ENCODE measurements around the gene SUPT7L. TPM values are rescaled to one million over a fixed set of nuclear protein-coding genes. Genes with fewer than 3 reads are reported as not detected.
A peak's percentile ranks its signal among the peaks of the same experiment; 100 is the strongest.

SUPT7L gene
- total and polyA plus RNA-seq, 2 of the 13 experiments (the other 11 are each of a cell fraction or from before 2014, with no cell fraction given) = 32.9 to 77.5 TPM

DNA sequence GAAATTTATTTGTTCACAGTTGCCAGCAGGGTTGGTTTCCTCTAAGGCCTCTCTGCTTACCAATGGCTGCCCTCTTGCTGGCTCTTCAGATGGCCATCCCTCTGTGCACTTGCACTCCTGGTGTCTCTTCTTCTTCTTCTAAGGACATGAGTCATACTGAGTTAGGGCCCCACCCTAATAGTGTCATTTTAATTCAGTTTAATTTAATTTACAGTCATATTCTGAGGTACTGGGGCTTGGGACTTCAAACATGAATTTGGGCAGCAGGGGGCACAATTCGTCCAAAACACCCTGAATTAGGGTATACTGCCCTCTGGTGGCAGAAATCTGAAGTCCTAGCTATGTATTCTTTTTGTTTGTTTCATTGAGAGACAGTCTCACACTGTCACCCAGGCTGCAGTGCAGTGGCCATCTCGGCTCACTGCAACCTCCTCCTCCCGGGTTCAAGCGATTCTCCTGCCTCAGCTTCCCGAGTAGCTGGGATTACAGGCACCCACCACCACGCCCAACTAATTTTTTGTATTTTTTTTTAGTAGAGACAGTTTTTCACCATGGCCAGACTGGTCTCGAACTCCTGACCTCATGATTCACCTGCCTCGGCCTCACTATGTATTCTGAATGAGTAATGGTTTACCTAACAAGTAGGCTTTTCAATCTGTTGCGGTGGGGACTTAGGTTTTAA lies 20.1 kb upstream of the SUPT7L start (continued):
- TF ChIP-seq, protein P1, sequence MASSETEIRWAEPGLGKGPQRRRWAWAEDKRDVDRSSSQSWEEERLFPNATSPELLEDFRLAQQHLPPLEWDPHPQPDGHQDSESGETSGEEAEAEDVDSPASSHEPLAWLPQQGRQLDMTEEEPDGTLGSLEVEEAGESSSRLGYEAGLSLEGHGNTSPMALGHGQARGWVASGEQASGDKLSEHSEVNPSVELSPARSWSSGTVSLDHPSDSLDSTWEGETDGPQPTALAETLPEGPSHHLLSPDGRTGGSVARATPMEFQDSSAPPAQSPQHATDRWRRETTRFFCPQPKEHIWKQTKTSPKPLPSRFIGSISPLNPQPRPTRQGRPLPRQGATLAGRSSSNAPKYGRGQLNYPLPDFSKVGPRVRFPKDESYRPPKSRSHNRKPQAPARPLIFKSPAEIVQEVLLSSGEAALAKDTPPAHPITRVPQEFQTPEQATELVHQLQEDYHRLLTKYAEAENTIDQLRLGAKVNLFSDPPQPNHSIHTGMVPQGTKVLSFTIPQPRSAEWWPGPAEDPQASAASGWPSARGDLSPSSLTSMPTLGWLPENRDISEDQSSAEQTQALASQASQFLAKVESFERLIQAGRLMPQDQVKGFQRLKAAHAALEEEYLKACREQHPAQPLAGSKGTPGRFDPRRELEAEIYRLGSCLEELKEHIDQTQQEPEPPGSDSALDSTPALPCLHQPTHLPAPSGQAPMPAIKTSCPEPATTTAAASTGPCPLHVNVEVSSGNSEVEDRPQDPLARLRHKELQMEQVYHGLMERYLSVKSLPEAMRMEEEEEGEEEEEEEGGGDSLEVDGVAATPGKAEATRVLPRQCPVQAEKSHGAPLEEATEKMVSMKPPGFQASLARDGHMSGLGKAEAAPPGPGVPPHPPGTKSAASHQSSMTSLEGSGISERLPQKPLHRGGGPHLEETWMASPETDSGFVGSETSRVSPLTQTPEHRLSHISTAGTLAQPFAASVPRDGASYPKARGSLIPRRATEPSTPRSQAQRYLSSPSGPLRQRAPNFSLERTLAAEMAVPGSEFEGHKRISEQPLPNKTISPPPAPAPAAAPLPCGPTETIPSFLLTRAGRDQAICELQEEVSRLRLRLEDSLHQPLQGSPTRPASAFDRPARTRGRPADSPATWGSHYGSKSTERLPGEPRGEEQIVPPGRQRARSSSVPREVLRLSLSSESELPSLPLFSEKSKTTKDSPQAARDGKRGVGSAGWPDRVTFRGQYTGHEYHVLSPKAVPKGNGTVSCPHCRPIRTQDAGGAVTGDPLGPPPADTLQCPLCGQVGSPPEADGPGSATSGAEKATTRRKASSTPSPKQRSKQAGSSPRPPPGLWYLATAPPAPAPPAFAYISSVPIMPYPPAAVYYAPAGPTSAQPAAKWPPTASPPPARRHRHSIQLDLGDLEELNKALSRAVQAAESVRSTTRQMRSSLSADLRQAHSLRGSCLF (CRISPR knock-in tag; IDR thresholded peaks at IDR 0.05; ENCODE audit: borderline replicate concordance) = no peak
- no peak for TF ChIP-seq TARDBP (CRISPR knock-in tag; IDR thresholded peaks at IDR 0.05)
- TF ChIP-seq HNRNPLL (IDR thresholded peaks at IDR 0.05; ENCODE audit: low read depth, low read length, poor library complexity, severe bottlenecking) = no peak
- no peak for TF ChIP-seq NFYC (CRISPR knock-in tag; IDR thresholded peaks at IDR 0.05)
- no peak for TF ChIP-seq ZNF557 (CRISPR knock-in tag; IDR thresholded peaks at IDR 0.05)
- TF ChIP-seq, protein P2, sequence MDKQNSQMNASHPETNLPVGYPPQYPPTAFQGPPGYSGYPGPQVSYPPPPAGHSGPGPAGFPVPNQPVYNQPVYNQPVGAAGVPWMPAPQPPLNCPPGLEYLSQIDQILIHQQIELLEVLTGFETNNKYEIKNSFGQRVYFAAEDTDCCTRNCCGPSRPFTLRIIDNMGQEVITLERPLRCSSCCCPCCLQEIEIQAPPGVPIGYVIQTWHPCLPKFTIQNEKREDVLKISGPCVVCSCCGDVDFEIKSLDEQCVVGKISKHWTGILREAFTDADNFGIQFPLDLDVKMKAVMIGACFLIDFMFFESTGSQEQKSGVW (CRISPR knock-in tag; IDR thresholded peaks at IDR 0.05; ENCODE audit: borderline replicate concordance) = no peak
- TF ChIP-seq, protein P3, sequence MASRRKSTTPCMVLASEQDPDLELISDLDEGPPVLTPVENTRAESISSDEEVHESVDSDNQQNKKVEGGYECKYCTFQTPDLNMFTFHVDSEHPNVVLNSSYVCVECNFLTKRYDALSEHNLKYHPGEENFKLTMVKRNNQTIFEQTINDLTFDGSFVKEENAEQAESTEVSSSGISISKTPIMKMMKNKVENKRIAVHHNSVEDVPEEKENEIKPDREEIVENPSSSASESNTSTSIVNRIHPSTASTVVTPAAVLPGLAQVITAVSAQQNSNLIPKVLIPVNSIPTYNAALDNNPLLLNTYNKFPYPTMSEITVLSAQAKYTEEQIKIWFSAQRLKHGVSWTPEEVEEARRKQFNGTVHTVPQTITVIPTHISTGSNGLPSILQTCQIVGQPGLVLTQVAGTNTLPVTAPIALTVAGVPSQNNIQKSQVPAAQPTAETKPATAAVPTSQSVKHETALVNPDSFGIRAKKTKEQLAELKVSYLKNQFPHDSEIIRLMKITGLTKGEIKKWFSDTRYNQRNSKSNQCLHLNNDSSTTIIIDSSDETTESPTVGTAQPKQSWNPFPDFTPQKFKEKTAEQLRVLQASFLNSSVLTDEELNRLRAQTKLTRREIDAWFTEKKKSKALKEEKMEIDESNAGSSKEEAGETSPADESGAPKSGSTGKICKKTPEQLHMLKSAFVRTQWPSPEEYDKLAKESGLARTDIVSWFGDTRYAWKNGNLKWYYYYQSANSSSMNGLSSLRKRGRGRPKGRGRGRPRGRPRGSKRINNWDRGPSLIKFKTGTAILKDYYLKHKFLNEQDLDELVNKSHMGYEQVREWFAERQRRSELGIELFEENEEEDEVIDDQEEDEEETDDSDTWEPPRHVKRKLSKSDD (CRISPR knock-in tag; IDR thresholded peaks at IDR 0.05; ENCODE audit: low read depth) = no peak
- no peak for TF ChIP-seq ZKSCAN1 (IDR thresholded peaks at IDR 0.05; ENCODE audit: low read length)
- TF ChIP-seq RCOR2 (CRISPR knock-in tag; IDR thresholded peaks at IDR 0.05) = no peak
- no peak for TF ChIP-seq NFRKB (IDR thresholded peaks at IDR 0.05)
- TF ChIP-seq, protein P4, sequence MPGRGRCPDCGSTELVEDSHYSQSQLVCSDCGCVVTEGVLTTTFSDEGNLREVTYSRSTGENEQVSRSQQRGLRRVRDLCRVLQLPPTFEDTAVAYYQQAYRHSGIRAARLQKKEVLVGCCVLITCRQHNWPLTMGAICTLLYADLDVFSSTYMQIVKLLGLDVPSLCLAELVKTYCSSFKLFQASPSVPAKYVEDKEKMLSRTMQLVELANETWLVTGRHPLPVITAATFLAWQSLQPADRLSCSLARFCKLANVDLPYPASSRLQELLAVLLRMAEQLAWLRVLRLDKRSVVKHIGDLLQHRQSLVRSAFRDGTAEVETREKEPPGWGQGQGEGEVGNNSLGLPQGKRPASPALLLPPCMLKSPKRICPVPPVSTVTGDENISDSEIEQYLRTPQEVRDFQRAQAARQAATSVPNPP (CRISPR knock-in tag; IDR thresholded peaks at IDR 0.05) = no peak
- TF ChIP-seq, protein P5, sequence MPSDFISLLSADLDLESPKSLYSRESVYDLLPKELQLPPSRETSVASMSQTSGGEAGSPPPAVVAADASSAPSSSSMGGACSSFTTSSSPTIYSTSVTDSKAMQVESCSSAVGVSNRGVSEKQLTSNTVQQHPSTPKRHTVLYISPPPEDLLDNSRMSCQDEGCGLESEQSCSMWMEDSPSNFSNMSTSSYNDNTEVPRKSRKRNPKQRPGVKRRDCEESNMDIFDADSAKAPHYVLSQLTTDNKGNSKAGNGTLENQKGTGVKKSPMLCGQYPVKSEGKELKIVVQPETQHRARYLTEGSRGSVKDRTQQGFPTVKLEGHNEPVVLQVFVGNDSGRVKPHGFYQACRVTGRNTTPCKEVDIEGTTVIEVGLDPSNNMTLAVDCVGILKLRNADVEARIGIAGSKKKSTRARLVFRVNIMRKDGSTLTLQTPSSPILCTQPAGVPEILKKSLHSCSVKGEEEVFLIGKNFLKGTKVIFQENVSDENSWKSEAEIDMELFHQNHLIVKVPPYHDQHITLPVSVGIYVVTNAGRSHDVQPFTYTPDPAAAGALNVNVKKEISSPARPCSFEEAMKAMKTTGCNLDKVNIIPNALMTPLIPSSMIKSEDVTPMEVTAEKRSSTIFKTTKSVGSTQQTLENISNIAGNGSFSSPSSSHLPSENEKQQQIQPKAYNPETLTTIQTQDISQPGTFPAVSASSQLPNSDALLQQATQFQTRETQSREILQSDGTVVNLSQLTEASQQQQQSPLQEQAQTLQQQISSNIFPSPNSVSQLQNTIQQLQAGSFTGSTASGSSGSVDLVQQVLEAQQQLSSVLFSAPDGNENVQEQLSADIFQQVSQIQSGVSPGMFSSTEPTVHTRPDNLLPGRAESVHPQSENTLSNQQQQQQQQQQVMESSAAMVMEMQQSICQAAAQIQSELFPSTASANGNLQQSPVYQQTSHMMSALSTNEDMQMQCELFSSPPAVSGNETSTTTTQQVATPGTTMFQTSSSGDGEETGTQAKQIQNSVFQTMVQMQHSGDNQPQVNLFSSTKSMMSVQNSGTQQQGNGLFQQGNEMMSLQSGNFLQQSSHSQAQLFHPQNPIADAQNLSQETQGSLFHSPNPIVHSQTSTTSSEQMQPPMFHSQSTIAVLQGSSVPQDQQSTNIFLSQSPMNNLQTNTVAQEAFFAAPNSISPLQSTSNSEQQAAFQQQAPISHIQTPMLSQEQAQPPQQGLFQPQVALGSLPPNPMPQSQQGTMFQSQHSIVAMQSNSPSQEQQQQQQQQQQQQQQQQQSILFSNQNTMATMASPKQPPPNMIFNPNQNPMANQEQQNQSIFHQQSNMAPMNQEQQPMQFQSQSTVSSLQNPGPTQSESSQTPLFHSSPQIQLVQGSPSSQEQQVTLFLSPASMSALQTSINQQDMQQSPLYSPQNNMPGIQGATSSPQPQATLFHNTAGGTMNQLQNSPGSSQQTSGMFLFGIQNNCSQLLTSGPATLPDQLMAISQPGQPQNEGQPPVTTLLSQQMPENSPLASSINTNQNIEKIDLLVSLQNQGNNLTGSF (CRISPR knock-in tag; IDR thresholded peaks at IDR 0.05) = no peak
- peak; percentile 75; the same call in 1 of the 2 replicates for TF ChIP-seq REPIN1 (CRISPR knock-in tag; IDR thresholded peaks at IDR 0.05; ENCODE audit: borderline replicate concordance, low read depth)
- TF ChIP-seq ISL2 (CRISPR knock-in tag; IDR thresholded peaks at IDR 0.05) = peak; percentile 50; the same call in 1 of the 2 replicates
